GM21723 (cell line): ENCODE data around the gene SACM1L.
"Not testable (repeated sequence)": the region's sequence is repeated elsewhere in the genome, so short reads cannot be mapped to it uniquely, and the experiment has no call there.

Experiments used
- ATAC-seq: cut with Tn5 transposase; IDR thresholded peaks from one replicate; pipeline ENCODE4 v1.9.1; 2021; ENCODE audit warnings: mild to moderate bottlenecking, moderate library complexity; ENCODE audit not compliant: unreplicated experiment

The SACM1L gene

DNA sequence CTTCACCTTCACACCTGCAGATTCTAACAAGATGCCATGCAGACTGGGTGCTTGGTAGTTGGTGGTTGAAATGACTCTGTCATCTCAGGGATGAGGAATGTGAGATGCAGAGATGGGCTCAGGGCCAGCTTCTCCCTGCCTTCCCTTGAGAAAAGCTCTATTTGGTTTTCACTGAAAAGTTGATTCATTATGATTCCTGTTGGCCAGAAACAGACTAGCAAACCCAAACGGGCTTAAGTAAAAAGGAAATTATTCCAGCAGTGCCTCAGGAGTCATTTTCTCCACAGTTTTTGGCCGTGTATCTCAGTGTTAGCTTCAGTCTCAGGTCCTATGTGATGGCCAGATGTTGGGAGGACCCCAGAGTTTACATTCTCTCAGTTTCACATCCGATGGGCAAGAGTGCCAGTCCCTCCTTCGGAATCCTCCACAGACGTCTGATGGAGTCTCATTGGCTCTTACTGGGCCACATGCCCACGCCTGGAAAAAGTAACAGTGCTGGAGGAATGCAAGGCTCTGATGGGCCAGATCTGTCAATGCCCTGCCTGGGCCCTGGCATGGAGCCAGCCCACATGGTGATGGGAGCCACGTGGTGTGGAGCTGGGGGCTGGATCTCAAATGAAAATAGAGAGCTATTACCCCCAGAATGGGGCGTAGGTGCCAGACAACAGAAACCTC is 22.3 kb upstream of the SACM1L start:
- ATAC-seq, result no peak

- ATAC-seq, result no peak
Observed at GRCh38 chr3:45667569-45667934, 21.6 kb upstream of the SACM1L start.

- ATAC-seq, result no peak
Observed at GRCh38 chr3:45670436-45670835, 18.8 kb upstream of the SACM1L start.

GRCh38 chr3:45670991-45671390 is 18.2 kb upstream of the SACM1L start:
- ATAC-seq, result no peak

DNA sequence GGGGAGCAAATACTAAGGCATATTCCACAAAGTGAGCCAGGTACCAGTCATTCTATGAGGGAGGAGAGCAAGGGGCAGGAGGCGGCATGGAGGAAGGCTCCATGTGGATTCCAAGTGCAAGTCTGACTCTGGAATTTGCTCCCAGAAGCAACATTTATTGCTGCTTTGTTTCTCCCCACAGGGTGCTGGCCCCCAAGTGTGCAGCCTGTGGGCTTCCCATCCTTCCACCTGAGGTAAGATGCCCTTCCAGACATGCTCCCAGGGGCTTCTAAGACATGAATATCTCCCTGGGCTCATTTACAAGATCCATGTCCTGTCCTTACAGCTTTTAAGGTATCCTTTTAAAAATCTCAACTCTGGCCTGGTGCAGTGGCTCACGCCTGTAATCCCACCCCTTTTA is 15.9 kb upstream of the SACM1L start:
- no peak for ATAC-seq

DNA sequence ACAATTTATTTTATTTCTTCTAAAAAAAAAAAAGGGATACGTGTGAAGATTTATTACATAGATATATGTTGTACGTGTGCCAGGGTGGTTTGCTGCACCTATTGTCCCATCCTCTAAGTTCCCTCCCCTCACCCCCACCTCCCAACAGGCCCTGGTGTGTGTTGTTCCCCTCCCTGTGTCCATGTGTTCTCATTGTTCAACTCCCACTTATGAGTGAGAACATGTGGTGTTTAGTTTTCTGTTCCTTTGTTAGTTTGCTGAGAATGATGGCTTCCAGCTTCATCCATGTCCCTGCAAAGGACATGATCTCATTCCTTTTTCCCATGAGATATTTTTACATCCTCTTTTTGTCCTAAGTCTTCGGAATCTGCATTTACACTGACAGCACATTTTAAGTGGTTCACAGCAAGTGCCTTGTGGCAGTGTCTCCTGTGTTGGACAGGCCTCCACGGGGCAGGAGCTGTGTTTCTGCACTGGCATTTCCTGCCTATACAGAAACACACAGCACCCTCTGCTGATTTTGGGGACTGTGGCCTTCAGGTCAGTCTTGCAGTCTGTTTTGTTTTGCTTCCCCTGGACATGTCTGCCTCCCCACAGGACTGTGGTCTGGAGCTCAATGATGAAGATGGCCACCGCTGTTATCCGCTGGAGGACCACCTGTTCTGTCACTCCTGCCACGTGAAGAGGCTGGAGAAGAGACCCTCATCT is 12.7 kb upstream of the SACM1L start:
- ATAC-seq, result no peak

GRCh38 chr3:45677033-45677446 is 12.2 kb upstream of the SACM1L start:
- ATAC-seq, result no peak

- ATAC-seq, result no peak
Observed at GRCh38 chr3:45677841-45678240, 11.4 kb upstream of the SACM1L start.

DNA sequence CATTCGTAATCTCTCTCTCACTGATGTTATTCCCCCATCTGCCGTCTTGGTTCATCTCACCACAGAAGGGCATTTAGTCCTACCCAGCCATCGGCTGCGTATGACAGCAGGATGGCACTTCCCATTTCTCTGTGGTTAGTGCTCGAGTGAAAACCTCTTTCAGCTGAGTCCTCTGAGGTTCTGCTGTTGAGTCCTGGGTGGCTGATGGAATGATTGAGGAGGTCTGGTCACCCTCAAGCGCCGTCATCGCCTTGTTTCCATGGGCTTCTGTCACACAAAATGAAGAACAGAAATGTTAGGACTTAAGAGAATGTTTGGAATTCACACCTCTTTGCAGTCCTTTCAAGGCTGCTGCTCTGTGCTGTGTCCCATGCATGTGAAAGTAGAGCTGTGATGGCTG is 9.4 kb upstream of the SACM1L start:
- no peak for ATAC-seq

DNA sequence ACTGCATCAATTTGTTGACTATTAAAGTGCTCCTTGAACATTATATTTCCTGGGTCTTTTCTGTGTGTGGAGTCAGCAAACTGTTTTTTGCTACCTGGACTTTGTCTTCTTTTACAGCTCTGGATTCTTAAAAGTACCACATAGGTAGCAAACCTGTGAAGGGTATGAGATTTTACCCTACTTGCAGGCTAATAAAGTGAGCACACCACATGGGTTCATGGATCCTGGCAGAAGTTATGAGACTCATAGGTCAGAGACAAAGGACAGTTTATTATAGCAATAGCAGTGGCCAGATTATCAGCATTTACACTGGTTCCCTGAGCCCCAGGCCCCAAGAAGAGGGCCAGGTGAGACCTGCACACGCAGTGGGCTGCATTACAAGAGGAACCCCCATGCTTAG is 8.0 kb upstream of the SACM1L start:
- no peak for ATAC-seq

- ATAC-seq, result no peak
Observed at GRCh38 chr3:45681846-45682245, 7.3 kb upstream of the SACM1L start.

DNA sequence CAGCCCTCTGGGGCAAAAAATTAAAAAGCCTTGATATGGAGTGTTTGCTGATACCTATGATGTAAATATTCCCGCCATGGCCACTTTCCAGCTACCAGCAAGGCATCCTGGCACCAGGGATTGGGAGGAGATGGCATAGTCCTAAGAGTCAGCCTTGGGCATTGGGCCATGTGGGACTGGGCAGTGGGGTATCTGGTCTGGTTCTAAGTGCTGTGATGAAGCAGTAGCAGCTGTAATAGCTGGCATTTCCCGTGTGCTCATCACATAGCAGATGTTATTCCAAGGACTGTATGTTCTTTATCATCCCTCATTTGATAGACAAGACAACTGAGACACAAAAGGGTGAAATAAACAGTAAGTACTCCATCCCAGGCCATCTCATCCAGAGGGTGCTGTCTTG is 6.9 kb upstream of the SACM1L start:
- no peak for ATAC-seq

GRCh38 chr3:45682786-45683185 is 6.4 kb upstream of the SACM1L start:
- ATAC-seq, result no peak

DNA sequence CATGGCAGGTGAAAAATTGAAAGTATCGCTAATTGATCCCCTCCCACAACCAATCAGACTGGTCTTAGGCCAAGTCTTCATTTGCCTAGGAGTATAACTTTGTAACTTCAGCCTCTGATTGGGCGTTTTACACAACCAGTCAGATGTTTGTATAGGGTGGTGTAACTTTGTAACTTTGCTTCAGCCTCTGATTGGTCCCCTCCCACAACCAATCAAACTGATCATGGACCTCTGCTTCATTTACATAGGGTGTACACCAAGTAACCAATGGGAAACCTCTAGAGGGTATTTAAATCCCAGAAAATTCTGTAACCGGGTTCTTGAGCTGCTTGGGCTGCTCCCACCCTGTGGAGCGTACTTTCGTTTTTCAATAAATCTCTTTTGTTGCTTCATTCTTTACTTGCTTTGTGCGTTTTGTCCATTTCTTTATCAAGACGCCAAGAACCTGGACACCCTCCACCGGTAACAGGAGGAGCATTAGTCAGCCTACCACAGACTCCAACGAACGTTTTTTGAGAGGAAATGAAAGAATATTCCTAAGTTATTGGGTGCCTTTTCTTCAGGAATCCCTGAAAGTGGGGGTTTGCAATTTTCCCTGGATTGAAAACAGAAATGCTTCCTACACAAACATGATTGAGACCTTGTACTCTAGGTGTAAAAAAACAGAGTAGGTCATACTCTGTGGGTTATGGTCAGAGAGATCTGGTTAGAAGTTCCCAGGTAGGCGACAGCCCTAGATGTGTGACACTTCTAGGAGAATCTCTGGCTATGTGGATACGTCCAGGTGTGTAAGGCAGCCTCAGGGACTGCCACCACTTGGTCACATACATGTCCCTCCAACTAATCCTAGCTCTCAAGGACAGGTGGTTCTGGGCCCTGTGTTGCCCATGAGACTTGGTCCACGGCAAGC is 5.5 kb upstream of the SACM1L start:
- ATAC-seq, result no peak

- no peak for ATAC-seq
Observed at GRCh38 chr3:45684327-45684892, 4.8 kb upstream of the SACM1L start.

GRCh38 chr3:45685722-45686121 is 3.5 kb upstream of the SACM1L start:
- not testable (repeated sequence) for ATAC-seq

DNA sequence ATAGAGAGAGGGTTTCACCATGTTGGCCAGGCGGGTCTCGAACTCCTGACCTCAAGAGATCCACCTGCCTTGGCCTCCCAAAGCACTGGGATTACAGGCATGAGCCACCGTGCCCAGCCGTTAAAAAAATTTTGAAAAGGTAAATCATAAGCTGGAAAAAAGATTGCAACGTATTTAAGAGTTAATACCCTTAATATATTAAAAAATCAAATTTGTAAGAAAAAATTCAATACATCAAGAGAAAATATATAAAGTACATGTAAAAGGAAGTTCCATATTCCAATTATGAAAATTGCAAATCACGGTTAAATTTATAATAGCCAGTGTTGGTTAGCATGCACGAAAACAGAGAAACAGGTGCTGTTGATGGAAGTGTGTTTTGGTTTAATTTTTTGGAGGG is 2.3 kb upstream of the SACM1L start:
- ATAC-seq, result no peak

DNA sequence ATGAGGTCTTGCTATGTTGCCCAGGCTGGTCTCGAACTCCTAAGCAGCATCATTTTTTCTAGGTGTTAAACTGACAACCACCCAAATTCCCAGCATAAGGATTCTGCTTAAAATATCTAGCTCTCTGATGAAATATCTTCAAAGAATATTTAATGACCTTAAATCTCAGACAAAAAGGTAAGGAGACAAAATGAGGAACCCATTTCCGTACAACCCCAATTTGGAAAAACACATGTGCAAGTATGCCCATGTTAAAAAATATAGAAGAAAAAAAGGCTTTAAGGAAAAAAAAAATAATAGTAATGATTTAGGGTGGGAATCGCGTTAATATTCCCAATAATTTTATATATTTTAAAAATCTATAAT is 1.4 kb upstream of the SACM1L start:
- no peak for ATAC-seq

DNA sequence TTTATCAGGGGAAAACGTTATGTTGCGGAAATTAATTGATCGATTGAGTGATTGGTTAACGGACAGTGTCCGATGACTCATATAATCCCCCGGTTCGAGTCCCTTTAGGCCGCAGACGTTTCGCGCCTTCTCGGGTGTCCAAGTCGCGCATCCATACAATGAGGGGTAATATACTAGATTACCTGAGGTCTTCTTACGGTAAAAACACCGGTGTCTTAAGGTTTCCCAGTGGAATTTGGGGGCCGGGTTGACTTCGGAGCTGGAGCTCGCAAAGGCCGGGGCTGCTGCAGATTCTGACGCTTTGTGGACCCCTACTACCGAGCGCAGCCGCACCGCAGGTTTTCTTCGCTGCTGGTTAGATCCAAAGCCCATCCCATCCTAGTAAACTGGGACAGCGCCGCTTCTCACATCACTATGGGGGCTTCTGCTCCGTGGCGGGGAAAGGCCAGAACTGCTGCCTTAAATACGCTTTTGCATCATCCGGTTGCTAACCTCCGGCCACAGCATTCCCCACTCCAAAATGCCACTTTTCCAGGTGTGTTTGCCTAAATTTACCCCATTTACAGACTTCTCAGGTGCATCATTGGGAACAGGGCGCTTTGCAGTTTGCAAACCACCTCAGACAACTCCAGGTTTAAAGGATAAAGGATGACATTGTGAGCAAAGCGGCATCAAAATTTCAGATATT is 858 bp upstream of the SACM1L start:
- ATAC-seq, result peak; percentile 1

DNA sequence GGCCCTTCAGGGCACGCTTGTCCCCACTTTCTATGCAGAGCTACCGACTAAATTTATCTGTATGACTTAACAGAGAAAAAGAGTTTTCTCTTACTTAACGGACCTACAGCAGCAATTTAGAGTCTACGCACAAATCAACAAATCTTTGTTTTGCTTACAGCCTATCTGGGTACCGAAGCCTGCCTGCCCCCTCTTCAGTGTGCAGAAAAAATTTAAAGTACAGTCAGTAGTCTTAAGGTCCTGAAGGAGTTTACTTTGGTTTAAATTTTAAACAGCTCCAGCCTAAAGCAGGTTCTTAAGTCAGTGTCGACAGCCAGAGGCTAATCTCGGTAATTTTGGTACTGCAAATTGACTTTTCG is 570 bp downstream of the SACM1L start:
- no peak for ATAC-seq
